HG02970 (cell line): Measurements from ENCODE around the gene SLC6A6.

Experiments
- ATAC-seq: cut with Tn5 transposase; IDR thresholded peaks from one replicate; pipeline ENCODE4 v1.9.1; 2021; ENCODE audit warnings: mild to moderate bottlenecking, moderate library complexity, moderate number of reproducible peaks; ENCODE audit not compliant: unreplicated experiment, low FRiP score

SLC6A6 gene

GRCh38 chr3:14371573-14372474 is 30.6 kb upstream of the SLC6A6 start:
- no peak for ATAC-seq

DNA sequence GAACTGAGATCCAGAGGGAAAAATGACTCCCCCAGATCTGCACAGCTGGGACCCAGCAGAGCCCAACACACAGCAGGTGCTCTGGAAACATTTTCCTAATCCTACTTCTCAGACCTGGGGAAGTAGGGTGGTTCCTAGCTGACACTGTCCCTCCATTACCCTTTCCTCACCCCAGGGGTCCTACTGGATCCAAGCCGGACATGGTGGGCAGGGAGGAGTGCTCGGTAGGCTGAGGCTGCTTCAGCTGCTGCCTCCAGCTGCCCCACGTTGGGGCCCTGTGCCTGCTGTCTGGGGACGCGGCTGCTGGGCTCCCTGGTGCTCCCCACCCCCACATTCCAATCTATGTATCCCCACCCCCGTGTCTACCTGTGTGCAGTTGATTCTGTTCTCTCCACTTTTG is 29.8 kb upstream of the SLC6A6 start:
- ATAC-seq = no peak

GRCh38 chr3:14373753-14374376 is 28.5 kb upstream of the SLC6A6 start:
- no peak for ATAC-seq

DNA sequence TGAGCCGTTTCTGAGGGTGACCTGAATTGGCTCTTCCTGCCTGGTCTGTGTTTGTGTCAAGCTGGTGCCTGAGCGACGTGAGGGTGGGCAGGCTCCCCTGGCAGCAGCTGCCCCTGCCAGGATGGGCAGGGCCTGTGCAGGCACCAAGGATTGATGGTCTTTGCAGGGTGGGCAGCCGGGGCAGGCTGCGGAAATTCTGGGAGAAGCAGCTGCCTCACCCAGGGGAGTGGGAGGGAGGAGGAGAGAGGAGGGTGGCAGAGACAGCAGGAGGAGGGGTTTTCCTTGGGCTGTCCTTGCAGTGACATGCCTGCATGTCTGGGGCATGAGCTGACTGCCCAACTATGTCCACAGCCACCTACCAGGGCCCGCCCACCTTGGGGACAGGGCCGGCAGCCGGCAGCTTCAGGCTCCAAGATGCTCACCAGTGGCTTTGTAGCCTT is 27.9 kb upstream of the SLC6A6 start:
- ATAC-seq = no peak

GRCh38 chr3:14375192-14375591 is 27.2 kb upstream of the SLC6A6 start:
- ATAC-seq = no peak

GRCh38 chr3:14376348-14377043 is 25.9 kb upstream of the SLC6A6 start:
- ATAC-seq = no peak

DNA sequence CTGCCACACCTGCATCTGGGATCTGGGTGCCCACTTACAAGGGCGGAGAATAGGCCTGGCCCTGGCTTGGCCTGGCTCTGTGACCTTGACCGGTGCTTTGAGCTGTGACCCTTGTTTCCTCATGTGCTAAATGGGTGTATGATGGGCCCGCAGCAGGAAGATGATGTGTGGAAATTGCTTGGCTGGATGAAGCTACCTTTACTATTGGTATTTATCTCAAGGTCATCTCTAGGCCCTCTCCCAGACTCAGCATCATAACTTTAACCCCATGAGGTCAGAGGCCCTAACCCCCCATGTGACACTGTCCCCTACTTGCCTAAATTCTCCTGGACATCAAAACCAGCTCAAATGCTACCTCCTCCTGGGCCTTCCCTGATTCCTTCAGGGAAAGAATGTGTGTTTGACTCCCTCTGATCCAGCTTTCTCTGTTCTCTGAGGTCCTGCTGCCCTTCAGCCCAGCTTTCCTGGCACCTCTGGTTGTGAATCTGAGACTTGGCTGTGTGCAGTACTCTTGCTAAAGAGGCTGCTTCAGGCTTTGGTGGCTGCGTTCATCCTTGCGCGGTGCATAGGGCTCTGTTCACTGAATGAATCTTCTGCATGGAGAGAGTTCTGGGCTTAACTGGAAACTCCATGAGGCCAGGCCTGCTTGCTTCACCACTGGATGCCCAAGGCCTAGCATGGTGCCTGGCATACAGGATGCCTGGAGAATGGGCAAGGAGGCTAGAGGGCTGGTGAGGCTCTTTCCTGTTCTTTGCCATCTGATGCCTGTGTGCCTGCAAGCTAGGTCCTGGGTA is 25.2 kb upstream of the SLC6A6 start:
- no peak for ATAC-seq

DNA sequence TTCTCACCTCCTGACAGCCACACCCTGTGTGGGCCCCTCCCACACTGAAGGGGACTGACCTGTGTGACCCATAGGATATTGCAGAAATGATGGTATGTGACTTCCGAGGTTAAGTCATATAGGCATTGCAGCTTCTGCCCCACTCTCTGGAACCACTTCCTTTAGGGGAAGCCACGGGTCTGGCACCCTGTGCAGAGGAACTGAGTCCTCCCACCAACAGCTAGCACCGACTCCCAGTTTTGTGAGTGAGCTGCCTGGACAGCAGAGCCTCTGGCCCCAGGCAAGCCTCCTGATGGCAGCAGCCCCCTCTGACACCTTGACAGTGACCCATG is 24.6 kb upstream of the SLC6A6 start:
- no peak for ATAC-seq

GRCh38 chr3:14378415-14378814 is 24.0 kb upstream of the SLC6A6 start:
- ATAC-seq = no peak

DNA sequence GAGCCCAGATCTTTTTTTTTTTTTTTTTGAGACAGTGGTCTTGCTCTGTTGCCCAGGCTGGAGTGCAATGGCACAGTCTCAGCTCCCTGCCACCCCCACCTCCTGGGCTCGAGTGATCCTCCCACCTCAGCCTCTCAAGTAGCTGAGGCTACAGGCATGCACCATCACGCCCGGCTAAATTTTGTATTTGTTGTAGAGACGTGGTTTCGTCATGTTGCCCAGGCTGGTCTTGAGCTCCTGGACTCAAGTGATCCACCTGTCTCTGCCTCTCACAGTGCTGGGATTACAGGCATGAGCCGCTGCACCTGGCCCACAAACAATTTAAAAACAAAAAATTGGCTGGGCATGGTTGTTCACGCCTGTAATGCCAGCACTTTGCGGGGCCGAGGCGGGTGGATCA is 22.6 kb upstream of the SLC6A6 start:
- no peak for ATAC-seq

- ATAC-seq = no peak
Observed at GRCh38 chr3:14386254-14386653, 16.2 kb upstream of the SLC6A6 start.

DNA sequence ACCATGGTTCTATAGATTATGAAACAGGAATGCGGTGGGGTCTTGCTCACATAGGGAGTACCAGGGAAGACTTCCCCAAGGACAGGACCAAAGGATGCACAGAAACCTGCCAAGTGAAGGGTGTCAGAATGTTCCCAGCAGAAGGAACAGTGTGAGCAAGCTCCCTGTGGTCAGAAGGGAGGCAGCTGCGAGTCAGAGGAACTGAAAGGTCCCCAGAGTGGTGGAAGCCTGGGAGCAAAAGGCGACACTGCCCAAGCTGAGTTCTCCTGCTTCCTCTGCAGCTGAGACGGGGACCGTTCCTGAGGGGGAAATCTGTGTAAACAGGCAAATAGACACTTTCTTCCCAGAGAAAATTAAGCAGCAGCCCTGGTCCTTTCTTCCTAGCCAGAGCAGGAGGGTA is 14.2 kb upstream of the SLC6A6 start:
- no peak for ATAC-seq

- ATAC-seq = no peak
Observed at GRCh38 chr3:14389166-14389606, 13.2 kb upstream of the SLC6A6 start.

DNA sequence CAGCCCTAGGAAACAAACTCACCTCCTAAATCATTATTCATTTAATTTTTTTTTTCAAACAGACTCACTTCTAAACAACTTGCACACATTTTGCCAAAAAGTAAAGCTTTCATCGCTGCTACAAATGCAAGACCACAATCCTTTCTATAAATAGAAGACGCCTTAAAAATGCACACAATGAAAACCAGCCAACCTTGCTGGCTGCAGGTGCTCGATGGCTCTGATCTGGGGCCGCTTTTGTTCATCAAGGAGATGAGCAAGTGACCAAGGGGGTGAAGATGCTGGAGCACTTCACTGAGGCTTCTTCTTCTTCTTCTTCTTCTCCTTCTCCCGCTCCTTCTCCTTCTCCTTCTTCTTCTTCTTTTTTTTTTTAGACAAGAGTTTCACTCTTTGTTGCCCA is 12.7 kb upstream of the SLC6A6 start:
- ATAC-seq = no peak

- no peak for ATAC-seq
Observed at GRCh38 chr3:14391033-14391432, 11.4 kb upstream of the SLC6A6 start.

DNA sequence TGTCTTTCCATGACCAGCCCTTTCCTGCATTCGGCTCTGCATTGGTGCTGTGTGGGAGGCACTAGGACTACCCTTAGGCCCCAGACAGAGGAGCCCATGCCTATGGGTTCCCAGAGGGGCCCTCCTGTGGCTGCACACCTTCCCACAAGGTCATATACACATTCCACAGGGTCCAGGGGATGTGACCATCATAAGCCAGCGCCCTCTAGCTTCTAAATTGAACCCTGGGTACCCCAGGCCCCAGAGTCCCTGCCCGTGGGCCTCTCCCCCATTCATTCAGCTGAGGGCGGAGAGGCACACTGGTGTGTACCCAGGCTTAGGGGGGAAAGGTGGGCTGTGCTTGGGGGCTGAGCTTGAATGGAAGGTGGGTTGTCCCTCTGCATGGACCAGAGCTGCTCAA is 10.2 kb upstream of the SLC6A6 start:
- ATAC-seq = no peak

DNA sequence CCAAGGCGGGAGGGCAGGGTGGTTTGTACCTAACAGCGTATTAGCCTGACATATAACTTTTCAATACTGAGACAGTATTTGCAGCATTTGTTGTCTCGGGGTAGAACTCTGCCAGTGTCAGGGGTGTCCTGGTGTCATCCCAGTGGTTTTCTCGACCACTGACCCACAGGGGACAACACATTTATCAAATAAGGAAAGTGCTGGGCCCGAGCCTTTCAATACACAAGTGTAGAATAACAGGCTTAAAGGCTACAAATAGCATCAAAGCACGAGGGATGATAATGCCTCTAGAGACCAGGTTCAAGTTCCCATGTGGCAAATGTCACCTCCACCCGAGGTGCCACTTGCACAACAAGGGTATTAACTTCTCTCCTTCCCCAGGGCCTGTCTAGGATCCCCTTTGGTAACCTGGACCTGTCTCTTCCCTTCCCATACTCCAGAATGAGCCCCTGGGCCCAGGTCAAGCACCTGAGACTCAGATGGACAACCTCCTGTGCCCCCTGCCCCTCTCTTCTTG is 9.5 kb upstream of the SLC6A6 start:
- ATAC-seq = no peak

DNA sequence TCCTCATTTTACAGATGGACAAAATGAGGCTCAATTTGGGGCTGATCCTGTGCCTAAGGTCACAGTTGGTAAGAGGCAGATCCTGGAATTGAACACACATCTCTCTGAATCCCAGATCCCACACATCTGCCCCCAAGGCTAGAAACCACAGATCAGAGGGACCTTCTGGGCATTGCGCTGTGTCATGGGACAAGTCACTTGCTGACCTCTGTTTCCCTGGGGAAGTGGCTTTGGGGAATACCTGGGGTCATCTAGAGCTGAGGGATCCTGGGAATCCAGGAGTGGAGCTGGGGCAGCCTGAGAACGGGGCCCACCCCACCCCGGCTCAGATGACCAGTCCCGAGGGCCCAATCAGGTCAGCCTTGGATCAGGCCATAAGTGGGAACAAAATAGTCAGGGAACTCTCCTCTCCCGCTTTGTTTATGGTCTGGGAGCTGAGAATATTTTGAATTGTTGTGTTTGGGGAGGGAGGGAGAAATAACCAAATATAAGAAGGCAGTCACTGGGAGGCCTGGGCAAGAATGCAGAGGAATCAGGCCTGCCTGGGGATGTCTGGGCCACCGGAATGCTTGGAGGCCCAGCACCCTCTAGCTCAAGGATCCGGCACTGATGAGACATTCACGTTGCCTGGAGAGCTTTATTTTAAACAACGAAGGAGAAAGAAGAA is 8.8 kb upstream of the SLC6A6 start:
- no peak for ATAC-seq

GRCh38 chr3:14396031-14396692 is 6.2 kb upstream of the SLC6A6 start:
- ATAC-seq = no peak
